ENCODE results near the gene SNX7. TPM values are rescaled to one million over a fixed set of nuclear protein-coding genes. Genes with fewer than 3 reads are reported as not detected.

SNX7 gene
- total RNA-seq, 1 experiment from 2014 or later: 18.8 TPM

DNA sequence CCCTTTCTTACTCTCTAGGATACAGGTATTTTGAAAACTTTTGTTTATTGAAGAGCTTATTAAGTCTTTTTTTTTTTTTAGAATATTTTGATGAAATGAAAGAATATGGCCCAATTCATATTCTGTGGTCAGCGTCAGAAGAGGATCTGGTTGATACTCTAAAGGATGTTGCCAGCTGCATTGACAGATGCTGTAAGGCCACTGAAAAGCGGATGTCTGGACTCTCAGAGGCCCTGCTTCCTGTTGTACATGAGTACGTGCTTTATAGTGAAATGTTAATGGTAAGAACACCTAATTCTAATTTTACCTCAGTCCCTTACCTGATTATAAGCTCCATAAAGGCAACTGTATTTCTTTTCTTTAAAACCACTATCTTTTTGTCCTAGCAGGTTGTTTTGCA is 37.1 kb downstream of the SNX7 start:
- H3K9me2 ChIP-seq (ENCODE audit: insufficient read depth): no peaks in the 10 kb centered on the region
- H3K79me2 ChIP-seq (ENCODE audit: insufficient read depth, low read length): no peaks in the 10 kb centered on the region
- no peak overlapping the region for H3K4me3 ChIP-seq (replicated peaks in 1 of 2; ENCODE audit: low read depth in 1 of 2, low read length in 2 of 2)
- no peak overlapping the region for H3K4me2 ChIP-seq (ENCODE audit: low read length)
- BruUV-seq (replicated peaks): no TSS peak
- intact Hi-C loops (cut with micrococcal nuclease): no loop called here
- RAD21 ChIA-PET (ENCODE audit: low non-redundant PET in 1 of 2, low total read pairs in 2 of 2, uncharacterized antibody in 2 of 2, unreplicated experiment in 2 of 2): no interaction called here
- POLR2A ChIA-PET: no interaction called here
- H4K20me1 ChIP-seq (ENCODE audit: insufficient read depth): no peaks in the 10 kb centered on the region
- H3K27me3 ChIP-seq (ENCODE audit: insufficient read depth, low read length): no peaks in the 10 kb centered on the region
- no peak overlapping the region for H3K27ac ChIP-seq (ENCODE audit: low read depth, low read length)
- H3K9ac ChIP-seq (ENCODE audit: low read length): no peak overlapping the region
- no peak for TF ChIP-seq ZFX (IDR thresholded peaks at IDR 0.05)
- TF ChIP-seq YY1 (IDR thresholded peaks at IDR 0.05; ENCODE audit: extremely low read depth, insufficient replicate concordance, low read depth, low read length): no peak
- TF ChIP-seq RAD21 (IDR thresholded peaks at IDR 0.05; ENCODE audit: low read depth): no peak
- TF ChIP-seq POLR2AphosphoS5 (IDR thresholded peaks at IDR 0.05; ENCODE audit: low read depth, low read length): no peak
- TF ChIP-seq, protein P1, sequence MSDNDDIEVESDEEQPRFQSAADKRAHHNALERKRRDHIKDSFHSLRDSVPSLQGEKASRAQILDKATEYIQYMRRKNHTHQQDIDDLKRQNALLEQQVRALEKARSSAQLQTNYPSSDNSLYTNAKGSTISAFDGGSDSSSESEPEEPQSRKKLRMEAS (IDR thresholded peaks at IDR 0.05): no peak
- TF ChIP-seq CEBPB (IDR thresholded peaks at IDR 0.05; ENCODE audit: low read depth): no peak
- TF ChIP-seq SIN3A (IDR thresholded peaks at IDR 0.05; ENCODE audit: low read depth): no peak
- no peak for TF ChIP-seq JUND (IDR thresholded peaks at IDR 0.05)
- no peak for TF ChIP-seq EZH2 (IDR thresholded peaks at IDR 0.05)
- no peaks in the 10 kb centered on the region for H3K9me3 ChIP-seq (ENCODE audit: control insufficient read depth in 1 of 2, insufficient read depth in 1 of 2, low read depth in 1 of 2, low read length in 2 of 2)
- H2AFZ ChIP-seq (ENCODE audit: low read depth, low read length, poor library complexity, severe bottlenecking): no peak overlapping the region
- DNase-seq (ENCODE audit: low read depth, low spot score): no peak
- H3K36me3 ChIP-seq (ENCODE audit: control insufficient read depth in 1 of 2, insufficient read depth in 2 of 2, low read length in 2 of 2): no peaks in the 10 kb centered on the region
- CTCF ChIA-PET: no interaction called here
- H3K4me1 ChIP-seq (ENCODE audit: control insufficient read depth in 1 of 2, insufficient read depth in 2 of 2, low read length in 2 of 2): no peaks in the 10 kb centered on the region
- ATAC-seq: no peak

DNA sequence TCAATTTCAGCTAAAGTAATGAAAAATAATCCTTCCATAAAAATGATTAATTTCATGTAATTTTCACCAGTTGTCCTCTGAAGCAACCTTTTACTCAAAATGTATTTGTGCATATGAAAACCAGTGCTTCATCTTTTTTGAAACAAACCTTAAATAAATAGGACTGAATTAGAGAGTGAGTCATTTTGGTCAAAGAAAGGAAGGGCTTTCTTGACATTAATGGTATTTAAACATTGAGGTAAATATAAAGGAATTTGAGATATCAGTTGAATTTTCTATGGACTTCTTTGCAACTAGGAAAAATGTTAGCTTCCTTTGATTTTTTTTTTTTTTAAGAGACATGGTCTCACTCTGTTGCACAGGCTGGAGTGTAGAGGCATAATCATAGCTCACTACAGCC is 38.7 kb downstream of the SNX7 start:
- Histone ChIP-seq H3K4me2 (ENCODE audit: low read length) (no peak overlapping the region), H3K9me3 (ENCODE audit: control insufficient read depth in 1 of 2, insufficient read depth in 1 of 2, low read depth in 1 of 2, low read length in 2 of 2) (no peaks in the 10 kb centered on the region), H3K9ac (ENCODE audit: low read length) (no peak overlapping the region), H2AFZ (ENCODE audit: low read depth, low read length, poor library complexity, severe bottlenecking) (no peak overlapping the region), H4K20me1 (ENCODE audit: insufficient read depth) (no peaks in the 10 kb centered on the region), H3K27ac (ENCODE audit: low read depth, low read length) (no peak overlapping the region), H3K9me2 (ENCODE audit: insufficient read depth) (no peaks in the 10 kb centered on the region), H3K4me1 (ENCODE audit: control insufficient read depth in 1 of 2, insufficient read depth in 2 of 2, low read length in 2 of 2) (no peaks in the 10 kb centered on the region), H3K36me3 (ENCODE audit: control insufficient read depth in 1 of 2, insufficient read depth in 2 of 2, low read length in 2 of 2) (no peaks in the 10 kb centered on the region), H3K27me3 (ENCODE audit: insufficient read depth, low read length) (no peaks in the 10 kb centered on the region), H3K79me2 (ENCODE audit: insufficient read depth, low read length) (no peaks in the 10 kb centered on the region), H3K4me3 (replicated peaks in 1 of 2; ENCODE audit: low read depth in 1 of 2, low read length in 2 of 2) (no peak overlapping the region)
- ChIA-PET RAD21 (ENCODE audit: low non-redundant PET in 1 of 2, low total read pairs in 2 of 2, uncharacterized antibody in 2 of 2, unreplicated experiment in 2 of 2) (no interaction called here), POLR2A (no interaction called here), CTCF (no interaction called here)
- DNase-seq (ENCODE audit: low read depth, low spot score) (no peak), ATAC-seq (no peak)
- TF ChIP-seq, protein P2, sequence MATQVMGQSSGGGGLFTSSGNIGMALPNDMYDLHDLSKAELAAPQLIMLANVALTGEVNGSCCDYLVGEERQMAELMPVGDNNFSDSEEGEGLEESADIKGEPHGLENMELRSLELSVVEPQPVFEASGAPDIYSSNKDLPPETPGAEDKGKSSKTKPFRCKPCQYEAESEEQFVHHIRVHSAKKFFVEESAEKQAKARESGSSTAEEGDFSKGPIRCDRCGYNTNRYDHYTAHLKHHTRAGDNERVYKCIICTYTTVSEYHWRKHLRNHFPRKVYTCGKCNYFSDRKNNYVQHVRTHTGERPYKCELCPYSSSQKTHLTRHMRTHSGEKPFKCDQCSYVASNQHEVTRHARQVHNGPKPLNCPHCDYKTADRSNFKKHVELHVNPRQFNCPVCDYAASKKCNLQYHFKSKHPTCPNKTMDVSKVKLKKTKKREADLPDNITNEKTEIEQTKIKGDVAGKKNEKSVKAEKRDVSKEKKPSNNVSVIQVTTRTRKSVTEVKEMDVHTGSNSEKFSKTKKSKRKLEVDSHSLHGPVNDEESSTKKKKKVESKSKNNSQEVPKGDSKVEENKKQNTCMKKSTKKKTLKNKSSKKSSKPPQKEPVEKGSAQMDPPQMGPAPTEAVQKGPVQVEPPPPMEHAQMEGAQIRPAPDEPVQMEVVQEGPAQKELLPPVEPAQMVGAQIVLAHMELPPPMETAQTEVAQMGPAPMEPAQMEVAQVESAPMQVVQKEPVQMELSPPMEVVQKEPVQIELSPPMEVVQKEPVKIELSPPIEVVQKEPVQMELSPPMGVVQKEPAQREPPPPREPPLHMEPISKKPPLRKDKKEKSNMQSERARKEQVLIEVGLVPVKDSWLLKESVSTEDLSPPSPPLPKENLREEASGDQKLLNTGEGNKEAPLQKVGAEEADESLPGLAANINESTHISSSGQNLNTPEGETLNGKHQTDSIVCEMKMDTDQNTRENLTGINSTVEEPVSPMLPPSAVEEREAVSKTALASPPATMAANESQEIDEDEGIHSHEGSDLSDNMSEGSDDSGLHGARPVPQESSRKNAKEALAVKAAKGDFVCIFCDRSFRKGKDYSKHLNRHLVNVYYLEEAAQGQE (IDR thresholded peaks at IDR 0.05; ENCODE audit: low read depth): no peak
- TF ChIP-seq, protein P3, sequence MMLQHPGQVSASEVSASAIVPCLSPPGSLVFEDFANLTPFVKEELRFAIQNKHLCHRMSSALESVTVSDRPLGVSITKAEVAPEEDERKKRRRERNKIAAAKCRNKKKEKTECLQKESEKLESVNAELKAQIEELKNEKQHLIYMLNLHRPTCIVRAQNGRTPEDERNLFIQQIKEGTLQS (IDR thresholded peaks at IDR 0.05): no peak
- no peak for TF ChIP-seq ZFX (IDR thresholded peaks at IDR 0.05)
- TF ChIP-seq SP1 (IDR thresholded peaks at IDR 0.05; ENCODE audit: low read depth): no peak
- TF ChIP-seq, protein P4, sequence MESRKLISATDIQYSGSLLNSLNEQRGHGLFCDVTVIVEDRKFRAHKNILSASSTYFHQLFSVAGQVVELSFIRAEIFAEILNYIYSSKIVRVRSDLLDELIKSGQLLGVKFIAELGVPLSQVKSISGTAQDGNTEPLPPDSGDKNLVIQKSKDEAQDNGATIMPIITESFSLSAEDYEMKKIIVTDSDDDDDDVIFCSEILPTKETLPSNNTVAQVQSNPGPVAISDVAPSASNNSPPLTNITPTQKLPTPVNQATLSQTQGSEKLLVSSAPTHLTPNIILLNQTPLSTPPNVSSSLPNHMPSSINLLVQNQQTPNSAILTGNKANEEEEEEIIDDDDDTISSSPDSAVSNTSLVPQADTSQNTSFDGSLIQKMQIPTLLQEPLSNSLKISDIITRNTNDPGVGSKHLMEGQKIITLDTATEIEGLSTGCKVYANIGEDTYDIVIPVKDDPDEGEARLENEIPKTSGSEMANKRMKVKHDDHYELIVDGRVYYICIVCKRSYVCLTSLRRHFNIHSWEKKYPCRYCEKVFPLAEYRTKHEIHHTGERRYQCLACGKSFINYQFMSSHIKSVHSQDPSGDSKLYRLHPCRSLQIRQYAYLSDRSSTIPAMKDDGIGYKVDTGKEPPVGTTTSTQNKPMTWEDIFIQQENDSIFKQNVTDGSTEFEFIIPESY (IDR thresholded peaks at IDR 0.05; ENCODE audit: extremely low read depth, insufficient replicate concordance, low read length): no peak
- BruUV-seq (replicated peaks): no TSS peak
- intact Hi-C loops (cut with micrococcal nuclease): no loop called here

Measured in HCT116 (cell line).